CD14-positive monocyte (primary cell): ENCODE measurements around the gene MIEF1. TPM values are rescaled to one million over a fixed set of nuclear protein-coding genes. Genes with fewer than 3 reads are reported as not detected.

Experiments
- DNase-seq, 3 donors: peaks; one replicate each; pipeline ENCODE4 v3.0.0-alpha.2; 2011 to 2022
- H2AFZ ChIP-seq: 2 replicates; pipeline ENCODE4 v1.6.0; 2012; ENCODE audit warnings: mild to moderate bottlenecking, low read depth, low read length, inconsistent platforms; ENCODE audit not compliant: insufficient read depth, poor library complexity, severe bottlenecking
- H3K27ac ChIP-seq, 2 donors: 1 replicate in 1 of 2; 2 replicates in 1 of 2; pipeline ENCODE4 v1.5.1; 2012 to 2013; ENCODE audit warnings: low read length in 2 of 2, control low read depth in 1 of 2, inconsistent platforms in 1 of 2, low read depth in 1 of 2, mild to moderate bottlenecking in 1 of 2
- H3K27me3 ChIP-seq, 2 donors: one replicate each; pipeline versions ENCODE4 v1.6.0 to v1.6.1; 2011 to 2013; ENCODE audit warnings: low read length in 2 of 2; ENCODE audit not compliant: control insufficient read depth in 2 of 2, insufficient read depth in 2 of 2
- H3K36me3 ChIP-seq, 2 donors: replicated peaks in 1 of 2; 1 replicate in 1 of 2; 2 replicates in 1 of 2; pipeline versions ENCODE4 v1.5.1 to v1.6.1; 2012 to 2013; ENCODE audit warnings: low read length in 2 of 2, control low read depth in 1 of 2, inconsistent platforms in 1 of 2, mild to moderate bottlenecking in 1 of 2; ENCODE audit not compliant: insufficient read depth in 2 of 2, control insufficient read depth in 1 of 2
- H3K4me1 ChIP-seq, 2 donors: 1 replicate in 1 of 2; 2 replicates in 1 of 2; pipeline versions ENCODE4 v1.5.1 to v1.6.1; 2012 to 2013; ENCODE audit warnings: low read length in 2 of 2, control low read depth in 1 of 2, inconsistent platforms in 1 of 2, mild to moderate bottlenecking in 1 of 2, moderate library complexity in 1 of 2; ENCODE audit not compliant: insufficient read depth in 2 of 2, control insufficient read depth in 1 of 2
- H3K4me2 ChIP-seq: replicated peaks from 2 replicates; pipeline ENCODE3; 2012; ENCODE audit warnings: low read length, moderate library complexity, mild to moderate bottlenecking; ENCODE audit not compliant: poor library complexity, severe bottlenecking; ENCODE audit errors: extremely low read depth
- H3K4me3 ChIP-seq, 3 experiments: fragments of 200-600 bp in 1 of 3; sonication (generic) in 1 of 3; replicated peaks in 1 of 3; 1 replicate in 2 of 3; 2 replicates in 1 of 3; pipeline ENCODE4 v1.5.1; 2011 to 2013; ENCODE audit warnings: low read length in 3 of 3, mild to moderate bottlenecking in 3 of 3, control low read depth in 2 of 3, low read depth in 2 of 3, inconsistent platforms in 1 of 3, moderate library complexity in 1 of 3
- H3K79me2 ChIP-seq: 2 replicates; pipeline ENCODE4 v1.6.0; 2012; ENCODE audit warnings: mild to moderate bottlenecking, control low read depth, inconsistent platforms, low read length, moderate library complexity; ENCODE audit not compliant: insufficient read depth
- H3K9ac ChIP-seq: 2 replicates; pipeline ENCODE4 v1.6.0; 2017; ENCODE audit warnings: low read length, mild to moderate bottlenecking; ENCODE audit not compliant: insufficient read depth, poor library complexity, severe bottlenecking
- H3K9me3 ChIP-seq, 2 donors: replicated peaks in 1 of 2; 1 replicate in 1 of 2; 2 replicates in 1 of 2; pipeline versions ENCODE4 v1.5.1 to v1.6.1; 2012 to 2013; ENCODE audit warnings: low read length in 2 of 2, control low read depth in 1 of 2; ENCODE audit not compliant: control insufficient read depth in 1 of 2, insufficient read depth in 1 of 2
- H4K20me1 ChIP-seq: 2 replicates; pipeline ENCODE4 v1.6.0; 2012; ENCODE audit warnings: mild to moderate bottlenecking, low read length, control low read depth, moderate library complexity; ENCODE audit not compliant: insufficient read depth
- H3K27ac Mint-ChIP-seq, 7 donors: one replicate each; pipeline ENCODE4 v1.8.0; 2020; ENCODE audit warnings: mild to moderate bottlenecking in 7 of 7, mixed read lengths in 7 of 7, moderate library complexity in 6 of 7, inconsistent platforms in 2 of 7
- H3K27me3 Mint-ChIP-seq, 3 donors: one replicate each; pipeline ENCODE4 v1.8.0; 2021 to 2022; ENCODE audit warnings: low read depth in 3 of 3, mild to moderate bottlenecking in 3 of 3, mixed read lengths in 3 of 3, moderate library complexity in 3 of 3, inconsistent platforms in 1 of 3
- H3K36me3 Mint-ChIP-seq, 2 donors: one replicate each; pipeline ENCODE4 v1.8.0; 2020; ENCODE audit warnings: mixed read lengths in 2 of 2, inconsistent platforms in 1 of 2, mild to moderate bottlenecking in 1 of 2
- H3K4me1 Mint-ChIP-seq: one replicate; pipeline ENCODE4 v1.8.0; 2020; ENCODE audit warnings: mild to moderate bottlenecking, mixed read lengths
- H3K4me3 Mint-ChIP-seq, 2 donors: one replicate each; pipeline ENCODE4 v1.8.0; 2020; ENCODE audit warnings: mild to moderate bottlenecking in 2 of 2, mixed read lengths in 2 of 2, moderate library complexity in 1 of 2
- H3K9me3 Mint-ChIP-seq, 7 donors: one replicate each; pipeline ENCODE4 v1.8.0; 2020 to 2022; ENCODE audit warnings: mixed read lengths in 7 of 7, mild to moderate bottlenecking in 6 of 7, moderate library complexity in 6 of 7, inconsistent platforms in 2 of 7
- WGBS: methylation state at CpG from one replicate; pipeline ENCODE4 v1.1.5; 2013; ENCODE audit warnings: missing lambda C conversion rate; ENCODE audit not compliant: insufficient coverage; 5-methylcytosine and 5-hydroxymethylcytosine counted together
- intact Hi-C, 2 donors: fragments of 100-400 bp; cut with micrococcal nuclease; formaldehyde crosslinking; loops; one replicate each; pipeline versions ENCODE4 v1.15.0 to v1.15.1; 2023
- polyA plus RNA-seq, 3 donors: library from polyadenylated mRNA; depleted of rRNA in 1 of 3; unstranded in 2 of 3; stranded (reverse) in 1 of 3; fragments of 300-500 nt in 2 of 3; fragments of >200 nt in 1 of 3; fragmentation: Illumina TruSeq in 2 of 3; gene quantifications; 1 replicate in 2 of 3; 2 replicates in 1 of 3; pipeline ENCODE4 v1.2.3, GENCODE V29; 2012 to 2021
- TF ChIP-seq, protein P1 (sequence below): fragments of 200-600 bp; IDR thresholded peaks from one replicate; pipeline ENCODE4 v1.8.0; 2022; ENCODE audit warnings: antibody characterized with exemption, mild to moderate bottlenecking

Gene MIEF1
- polyA plus RNA-seq, 3 donors = 9.4 to 14.0 (median 13.3) TPM

DNA sequence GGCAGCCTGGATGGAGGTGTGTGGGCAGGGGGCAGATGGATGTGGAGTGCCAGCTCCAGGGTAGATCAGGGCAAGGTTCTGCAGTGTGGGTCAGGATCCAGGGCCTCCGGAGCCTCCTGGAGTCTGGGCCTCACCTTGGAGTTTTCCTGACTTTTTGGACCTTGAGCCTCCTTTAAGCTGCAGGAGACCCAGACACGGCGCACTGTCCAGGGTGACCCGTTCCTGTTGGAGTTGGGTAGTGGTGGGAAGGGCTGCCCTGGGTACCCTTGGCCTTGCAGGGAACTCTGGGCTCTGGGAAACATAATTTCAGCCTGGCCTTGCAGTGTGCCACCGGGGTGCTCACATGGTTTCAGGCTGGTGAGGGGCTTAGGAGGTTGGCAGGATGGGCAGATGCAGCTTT, 28.2 kb upstream of the MIEF1 start:
- Histone ChIP-seq H3K79me2 (no peaks in the 10 kb centered on the region), H3K27me3 (no peaks in the 10 kb centered on the region), H3K27ac (no peak overlapping the region), H3K9ac (no peak overlapping the region), H3K4me2 (no peak overlapping the region), H3K36me3 (no peaks in the 10 kb centered on the region), H3K9me3 (no peaks in the 10 kb centered on the region), H4K20me1 (no peaks in the 10 kb centered on the region), H2AFZ (no peak overlapping the region), H3K4me3 (no peak overlapping the region), H3K4me1 (peaks cover 39 to 43% of the 10 kb centered on the region in 2 donors)
- Mint-ChIP-seq H3K4me3 (no peak overlapping the region), H3K36me3 (no peaks in the 10 kb centered on the region), H3K9me3 (no peaks in the 10 kb centered on the region), H3K27me3 (peaks cover 2 to 10% (median 5%) of the 10 kb centered on the region in 3 donors), H3K27ac (no peak overlapping the region), H3K4me1 (peaks cover 38% of the 10 kb centered on the region)
- intact Hi-C loops = no loop called here
- TF ChIP-seq, protein P1, sequence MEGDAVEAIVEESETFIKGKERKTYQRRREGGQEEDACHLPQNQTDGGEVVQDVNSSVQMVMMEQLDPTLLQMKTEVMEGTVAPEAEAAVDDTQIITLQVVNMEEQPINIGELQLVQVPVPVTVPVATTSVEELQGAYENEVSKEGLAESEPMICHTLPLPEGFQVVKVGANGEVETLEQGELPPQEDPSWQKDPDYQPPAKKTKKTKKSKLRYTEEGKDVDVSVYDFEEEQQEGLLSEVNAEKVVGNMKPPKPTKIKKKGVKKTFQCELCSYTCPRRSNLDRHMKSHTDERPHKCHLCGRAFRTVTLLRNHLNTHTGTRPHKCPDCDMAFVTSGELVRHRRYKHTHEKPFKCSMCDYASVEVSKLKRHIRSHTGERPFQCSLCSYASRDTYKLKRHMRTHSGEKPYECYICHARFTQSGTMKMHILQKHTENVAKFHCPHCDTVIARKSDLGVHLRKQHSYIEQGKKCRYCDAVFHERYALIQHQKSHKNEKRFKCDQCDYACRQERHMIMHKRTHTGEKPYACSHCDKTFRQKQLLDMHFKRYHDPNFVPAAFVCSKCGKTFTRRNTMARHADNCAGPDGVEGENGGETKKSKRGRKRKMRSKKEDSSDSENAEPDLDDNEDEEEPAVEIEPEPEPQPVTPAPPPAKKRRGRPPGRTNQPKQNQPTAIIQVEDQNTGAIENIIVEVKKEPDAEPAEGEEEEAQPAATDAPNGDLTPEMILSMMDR = no peak
- DNase-seq = no peak
- 97% methylated on average over 5 of the region's 5 CpGs for WGBS

DNA sequence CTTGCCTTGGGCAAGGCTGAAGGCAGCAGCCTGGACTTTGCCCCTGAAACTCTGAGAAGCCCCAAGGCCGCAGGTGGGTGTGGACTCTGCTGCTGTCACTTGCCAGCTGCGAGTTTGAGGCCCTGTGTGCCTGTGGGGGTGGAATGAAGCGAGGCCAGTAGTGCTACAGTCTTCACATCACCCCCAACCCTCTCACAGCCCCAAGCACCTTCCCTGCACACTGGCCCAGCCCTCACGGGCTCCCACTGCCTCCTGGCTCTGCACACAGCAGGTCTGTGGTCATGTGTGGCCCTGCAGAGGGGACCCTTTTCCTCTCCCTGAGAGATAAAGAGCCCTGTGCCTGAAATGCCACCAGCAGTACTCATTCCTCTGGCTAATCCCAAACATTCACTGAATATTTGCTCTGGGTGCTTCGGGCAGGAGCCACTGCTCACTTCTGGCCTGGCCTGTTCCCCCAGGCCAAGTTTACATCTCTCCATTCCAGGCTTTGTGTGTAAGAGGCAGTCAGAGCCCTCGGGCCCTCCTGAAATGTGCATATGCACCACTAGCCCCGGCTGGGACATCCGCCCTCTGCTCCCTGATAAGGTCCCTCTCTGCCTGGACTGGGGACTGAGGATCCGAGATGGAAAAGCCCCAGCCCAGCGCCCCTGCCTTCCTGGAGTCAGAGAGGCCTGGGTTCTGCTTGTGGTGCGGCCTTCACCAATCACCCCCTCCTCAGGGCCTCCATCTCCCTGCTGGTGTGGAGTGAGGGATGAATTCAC, 27.6 kb upstream of the MIEF1 start:
- no peaks in the 10 kb centered on the region for H3K36me3 ChIP-seq
- no peak overlapping the region for H2AFZ ChIP-seq
- H3K9ac ChIP-seq = no peak overlapping the region
- no peak overlapping the region for H3K4me2 ChIP-seq
- H3K9me3 Mint-ChIP-seq = no peaks in the 10 kb centered on the region
- no peaks in the 10 kb centered on the region for H4K20me1 ChIP-seq
- H3K79me2 ChIP-seq = no peaks in the 10 kb centered on the region
- no peak for DNase-seq
- no peak overlapping the region for H3K27ac Mint-ChIP-seq
- 90% methylated on average over 5 of the region's 11 CpGs for WGBS
- peaks cover under 1 to 6% (median 2%) of the 10 kb centered on the region in 3 donors for H3K27me3 Mint-ChIP-seq
- intact Hi-C loops = no loop called here
- H3K4me1 ChIP-seq = peaks cover 33 to 36% of the 10 kb centered on the region in 2 donors
- peaks cover 31% of the 10 kb centered on the region for H3K4me1 Mint-ChIP-seq
- H3K36me3 Mint-ChIP-seq = no peaks in the 10 kb centered on the region
- H3K4me3 Mint-ChIP-seq = no peak overlapping the region
- TF ChIP-seq, protein P1 = no peak
- no peaks in the 10 kb centered on the region for H3K27me3 ChIP-seq
- no peak overlapping the region for H3K27ac ChIP-seq
- H3K9me3 ChIP-seq = no peaks in the 10 kb centered on the region
- H3K4me3 ChIP-seq = no peak overlapping the region
